ENCODE data around the gene TTC3. TPM values are rescaled to one million over a fixed set of nuclear protein-coding genes. Genes with fewer than 3 reads are reported as not detected.

TTC3 gene
- total and polyA plus RNA-seq, 2 of the 13 experiments (the other 11 are each of a cell fraction or from before 2014, with no cell fraction given): 55.7 to 108 TPM

- FAIRE-seq: no peak
- peaks cover 87% of the 10 kb centered on the region for H3K79me2 ChIP-seq (ENCODE audit: insufficient read depth, low read length)
Measured at GRCh38 chr21:37087188-37087587, 14.1 kb downstream of the TTC3 start.

GRCh38 chr21:37088186-37088735 is 15.2 kb downstream of the TTC3 start:
- TF ChIP-seq ATRX (CRISPR knock-in tag; IDR thresholded peaks at IDR 0.05; ENCODE audit: borderline replicate concordance): no peak
- TF ChIP-seq CC2D1A (CRISPR knock-in tag; IDR thresholded peaks at IDR 0.05): no peak
- no peak for TF ChIP-seq ZNF503 (CRISPR knock-in tag; IDR thresholded peaks at IDR 0.05)
- no peak for TF ChIP-seq MAFF (IDR thresholded peaks at IDR 0.05; ENCODE audit: low read depth, low read length)
- TF ChIP-seq ZNF678 (CRISPR knock-in tag; IDR thresholded peaks at IDR 0.05): no peak
- no peak for TF ChIP-seq KAT7 (CRISPR knock-in tag; IDR thresholded peaks at IDR 0.05; ENCODE audit: borderline replicate concordance)
- intact Hi-C loops (cut with micrococcal nuclease; ENCODE audit: unreplicated experiment): no loop called here
- Histone ChIP-seq H3K27me3 (ENCODE audit: control insufficient read depth in 1 of 2, insufficient read depth in 2 of 2, low read length in 2 of 2) (no peaks in the 10 kb centered on the region; a peak in 1 of 5 replicates), H3K4me3 (replicated peaks in 1 of 3; ENCODE audit: insufficient read depth in 1 of 3, low read depth in 2 of 3, low read length in 3 of 3) (no peak overlapping the region), H2AFZ (ENCODE audit: low read length) (no peak overlapping the region), H3K4me1 (ENCODE audit: insufficient read depth, low read length) (peaks cover 23% of the 10 kb centered on the region), H3K27ac (ENCODE audit: extremely low read length, insufficient read depth, low read length) (no peak overlapping the region), H3K79me2 (ENCODE audit: insufficient read depth, low read length) (peaks cover 82% of the 10 kb centered on the region), H3K9ac (ENCODE audit: insufficient read depth, low read depth, low read length) (no peak overlapping the region), H3K9me3 (ENCODE audit: low read length) (no peaks in the 10 kb centered on the region), H3K36me3 (replicated peaks in 1 of 2; ENCODE audit: control insufficient read depth in 1 of 2, insufficient read depth in 2 of 2, low read length in 2 of 2) (peaks cover 5 to 32% of the 10 kb centered on the region in 2 experiments), H3K4me2 (ENCODE audit: low read depth, low read length) (no peak overlapping the region), H4K20me1 (ENCODE audit: insufficient read depth, low read length) (peaks cover 41% of the 10 kb centered on the region)
- ChIA-PET CTCF (ENCODE audit: low intra/inter-chr PET ratio, low total read pairs) (no interaction called here), POLR2A (no interaction called here)
- no TSS peak for BruUV-seq (replicated peaks)
- DNase-seq (ENCODE audit: low spot score) (no peak), ATAC-seq (no peak), FAIRE-seq (no peak)
- in situ Hi-C loops (cut with HindIII; ENCODE audit: extremely low pct_ligation_motif_present, low pct_unique_long_range_greater_than_20kb): no loop called here
- 88% methylated on average over 5 of the region's 5 CpGs for WGBS (ENCODE audit: low lambda C conversion rate)

More at GRCh38 chr21:37087188-37087587, 14.1 kb downstream of the TTC3 start:
- no peak for DNase-seq (ENCODE audit: low spot score)
- Histone ChIP-seq H4K20me1 (ENCODE audit: insufficient read depth, low read length) (peaks cover 52% of the 10 kb centered on the region), H3K4me1 (ENCODE audit: insufficient read depth, low read length) (peaks cover 32% of the 10 kb centered on the region), H3K4me2 (ENCODE audit: low read depth, low read length) (no peak overlapping the region), H3K9me3 (ENCODE audit: low read length) (no peaks in the 10 kb centered on the region), H3K36me3 (replicated peaks in 1 of 2; ENCODE audit: control insufficient read depth in 1 of 2, insufficient read depth in 2 of 2, low read length in 2 of 2) (peaks cover 4 to 31% of the 10 kb centered on the region in 2 experiments), H3K27ac (ENCODE audit: extremely low read length, insufficient read depth, low read length) (no peak overlapping the region), H3K4me3 (replicated peaks in 1 of 3; ENCODE audit: insufficient read depth in 1 of 3, low read depth in 2 of 3, low read length in 3 of 3) (no peak overlapping the region), H3K27me3 (ENCODE audit: control insufficient read depth in 1 of 2, insufficient read depth in 2 of 2, low read length in 2 of 2) (no peaks in the 10 kb centered on the region; a peak in 1 of 5 replicates), H3K9ac (ENCODE audit: insufficient read depth, low read depth, low read length) (no peak overlapping the region), H2AFZ (ENCODE audit: low read length) (no peak overlapping the region)
- CTCF ChIA-PET (ENCODE audit: low intra/inter-chr PET ratio, low total read pairs): interaction anchor here (1.5 kb wide), 1 partner anchor 110 kb away, joined by 7 read pairs; no protein-coding TSS in a partner anchor
- no TSS peak for BruUV-seq (replicated peaks)
- ATAC-seq: no peak
- WGBS (ENCODE audit: low lambda C conversion rate): 89% methylated on average over 5 of the region's 5 CpGs
- TF ChIP-seq SMC3 (IDR thresholded peaks at IDR 0.05; ENCODE audit: low read length) (peak; percentile 6; the same call in 1 of the 2 replicates), ZMAT5 (CRISPR knock-in tag; IDR thresholded peaks at IDR 0.05; ENCODE audit: borderline replicate concordance, low read depth) (no peak), ZNF552 (CRISPR knock-in tag; IDR thresholded peaks at IDR 0.05; ENCODE audit: borderline replicate concordance) (no peak), STAG1 (CRISPR knock-in tag; IDR thresholded peaks at IDR 0.05) (0 out of 2 replicates have a peak, but pooled peaks have one; percentile 22), E2F2 (CRISPR knock-in tag; IDR thresholded peaks at IDR 0.05; ENCODE audit: borderline replicate concordance) (no peak), ZNF20 (CRISPR knock-in tag; IDR thresholded peaks at IDR 0.05) (no peak)
- in situ Hi-C loops (cut with HindIII; ENCODE audit: extremely low pct_ligation_motif_present, low pct_unique_long_range_greater_than_20kb) (no loop called here), intact Hi-C loops (cut with micrococcal nuclease; ENCODE audit: unreplicated experiment) (no loop called here)
- POLR2A ChIA-PET: no interaction called here

Measured in HepG2 (cell line).